Measurements from ENCODE around the gene TIAL1.
"Not testable (repeated sequence)": the region's sequence is repeated elsewhere in the genome, so short reads cannot be mapped to it uniquely, and the experiment has no call there.

TIAL1 gene

GRCh38 chr10:119545310-119545709 is 51.5 kb downstream of the TIAL1 start:
- DNase-seq: no peak

GRCh38 chr10:119543814-119544642 is 52.7 kb downstream of the TIAL1 start:
- DNase-seq: no peak

- peak; percentile 76 for DNase-seq
Observed at GRCh38 chr10:119542988-119543813, 53.6 kb downstream of the TIAL1 start.

GRCh38 chr10:119542357-119542987 is 54.3 kb downstream of the TIAL1 start, which contains the start of gene RGS10:
Gene RGS10 (minus strand): TSS chr10:119542719. CDS start chr10:119542638, 81 bp downstream.
- peak; percentile 89 for DNase-seq

GRCh38 chr10:119541459-119542356 is 55.1 kb downstream of the TIAL1 start:
- DNase-seq: peak; percentile 65

- DNase-seq: peak; percentile 29
Observed at GRCh38 chr10:119541046-119541445, 55.7 kb downstream of the TIAL1 start.

- DNase-seq: no peak
Observed at GRCh38 chr10:119540038-119540437, 56.7 kb downstream of the TIAL1 start.

- no peak for DNase-seq
Observed at GRCh38 chr10:119539359-119539825, 57.4 kb downstream of the TIAL1 start.

GRCh38 chr10:119538632-119539358 is 58.0 kb downstream of the TIAL1 start:
- peak; percentile 59 for DNase-seq

- DNase-seq: no peak
Observed at GRCh38 chr10:119537953-119538630, 58.7 kb downstream of the TIAL1 start.

- no peak for DNase-seq
Observed at GRCh38 chr10:119536508-119537025, 60.2 kb downstream of the TIAL1 start.

GRCh38 chr10:119535837-119536507 is 60.8 kb downstream of the TIAL1 start:
- DNase-seq: no peak

GRCh38 chr10:119535305-119535704 is 61.5 kb downstream of the TIAL1 start:
- DNase-seq: no peak

GRCh38 chr10:119533473-119533872 is 63.3 kb downstream of the TIAL1 start:
- no peak for DNase-seq

- DNase-seq: not testable (repeated sequence)
Observed at GRCh38 chr10:119532791-119533190, 64.0 kb downstream of the TIAL1 start.

- DNase-seq: not testable (repeated sequence)
Observed at GRCh38 chr10:119532251-119532650, 64.5 kb downstream of the TIAL1 start.

- DNase-seq: no peak
Observed at GRCh38 chr10:119531067-119531466, 65.7 kb downstream of the TIAL1 start.

GRCh38 chr10:119528663-119529237 is 68.0 kb downstream of the TIAL1 start:
- DNase-seq: not testable (repeated sequence)

Data from activated T-cell treated with anti-CD3 and anti-CD28 coated beads, Interleukin-2, amount 50 U/mL, for 1 hour (primary cell).